Activated T-cell treated with anti-CD3 and anti-CD28 coated beads, Interleukin-2, amount 50 U/mL, for 48 hours (primary cell): Measurements from ENCODE around the gene CACNB2.

Experiments
- DNase-seq, 2 experiments: peaks; one replicate each; pipeline ENCODE4 v3.0.0-alpha.2; 2020

CACNB2 gene

GRCh38 chr10:18473424-18474117, 333.3 kb downstream of the CACNB2 start:
- DNase-seq: no peak

DNA sequence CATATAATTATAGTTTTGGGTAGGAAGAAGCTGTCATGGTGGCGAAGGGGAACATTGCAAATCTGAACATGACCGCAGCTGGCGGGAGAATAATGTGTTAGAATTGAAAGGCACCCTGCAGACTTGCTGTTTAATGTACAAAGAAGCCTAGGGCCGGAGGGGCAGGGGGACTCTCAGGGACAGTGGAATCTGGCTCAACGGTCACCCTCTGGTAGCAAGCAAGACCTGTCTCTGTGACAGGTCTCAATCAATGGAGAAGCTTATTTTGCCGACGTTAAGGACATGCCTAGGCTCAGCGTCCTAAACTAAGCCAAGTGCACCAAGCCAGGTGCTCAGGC, 333.9 kb downstream of the CACNB2 start:
- no peak for DNase-seq

DNA sequence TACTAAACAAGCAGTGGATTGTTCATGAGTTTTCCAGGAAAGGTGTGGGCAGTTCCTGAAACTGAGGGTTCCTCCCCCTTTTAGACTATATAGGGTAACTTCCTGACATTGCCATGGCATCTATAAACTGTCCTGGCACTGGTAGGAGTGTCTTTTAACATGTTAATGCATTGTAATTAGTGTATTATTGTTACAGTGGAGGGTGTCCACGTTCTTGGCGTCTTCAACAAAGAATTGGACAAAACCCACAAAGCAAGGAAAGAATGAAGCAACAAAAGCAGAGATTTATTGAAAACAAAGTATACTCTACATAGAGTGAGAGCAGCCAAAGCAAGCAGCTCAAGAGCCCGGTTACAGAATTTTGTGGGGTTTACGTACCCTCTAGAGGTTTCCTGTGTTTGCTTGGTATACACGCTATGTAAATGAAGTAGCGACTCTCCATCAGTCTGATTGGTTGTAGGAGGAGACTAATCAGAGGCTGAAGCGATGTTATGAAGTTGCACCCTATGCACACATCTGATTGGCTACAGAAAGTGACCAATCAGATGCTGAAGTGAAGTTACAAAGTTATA, 335.9 kb downstream of the CACNB2 start:
- no peak for DNase-seq

DNA sequence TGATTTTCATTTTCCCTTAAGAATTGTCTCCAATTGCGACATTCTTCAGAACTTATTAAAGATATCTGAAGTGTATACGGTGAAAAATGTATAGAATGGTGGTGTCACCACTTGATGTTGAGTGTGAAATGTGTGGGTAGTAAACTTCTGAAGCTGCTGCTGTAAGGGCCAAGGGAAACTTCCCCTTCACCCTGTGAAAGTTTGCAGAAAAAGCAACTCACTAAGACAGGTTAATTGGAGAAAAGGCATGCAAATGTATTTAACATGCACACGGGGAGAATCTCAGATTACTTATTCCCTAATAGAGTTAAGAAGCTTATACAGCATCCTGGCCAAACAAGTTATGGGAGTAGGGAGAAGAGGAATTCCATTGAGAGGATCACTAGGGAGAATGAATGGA, 338.1 kb downstream of the CACNB2 start:
- no peak for DNase-seq

DNA sequence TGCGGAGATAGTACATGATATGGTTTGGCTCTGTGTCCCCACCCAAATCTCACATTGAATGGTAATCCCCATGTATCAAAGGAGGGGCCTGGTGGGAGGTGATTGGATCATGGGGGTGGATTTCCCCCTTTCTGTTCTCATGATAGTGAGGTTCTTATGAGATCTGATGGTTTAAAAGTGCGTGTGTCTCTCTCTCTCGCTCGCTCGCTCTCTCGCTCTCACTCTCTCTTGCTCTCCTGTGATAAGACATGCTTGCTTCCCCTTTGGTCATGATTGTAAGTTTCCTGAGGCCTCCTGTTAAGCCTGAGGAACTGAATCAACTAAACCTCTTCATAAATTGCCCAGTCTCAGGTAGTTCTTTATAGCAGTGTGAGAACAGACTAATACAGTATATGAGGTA, 339.3 kb downstream of the CACNB2 start:
- no peak for DNase-seq

- no peak for DNase-seq
Measured at GRCh38 chr10:18483516-18484186, 343.4 kb downstream of the CACNB2 start.

DNA sequence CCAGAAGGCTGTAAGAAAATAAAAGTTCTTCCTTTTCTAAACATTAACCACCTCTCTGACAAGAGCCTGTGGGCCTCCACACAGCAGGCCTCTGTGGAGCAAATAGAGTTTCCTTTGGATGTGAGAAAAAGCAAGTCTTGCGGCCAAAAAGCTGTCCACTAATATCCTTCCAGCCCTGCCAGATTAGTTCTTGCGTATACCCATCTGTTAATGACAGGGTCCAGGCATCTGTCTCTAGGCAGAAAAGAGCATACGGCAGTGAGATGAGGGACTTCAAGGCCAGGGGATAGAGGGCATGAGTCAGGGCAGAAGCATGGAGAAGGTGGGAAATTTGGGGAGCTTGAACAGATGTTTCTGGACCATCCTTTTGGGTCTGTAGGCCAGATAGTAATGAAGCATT, 346.2 kb downstream of the CACNB2 start:
- DNase-seq: no peak

DNA sequence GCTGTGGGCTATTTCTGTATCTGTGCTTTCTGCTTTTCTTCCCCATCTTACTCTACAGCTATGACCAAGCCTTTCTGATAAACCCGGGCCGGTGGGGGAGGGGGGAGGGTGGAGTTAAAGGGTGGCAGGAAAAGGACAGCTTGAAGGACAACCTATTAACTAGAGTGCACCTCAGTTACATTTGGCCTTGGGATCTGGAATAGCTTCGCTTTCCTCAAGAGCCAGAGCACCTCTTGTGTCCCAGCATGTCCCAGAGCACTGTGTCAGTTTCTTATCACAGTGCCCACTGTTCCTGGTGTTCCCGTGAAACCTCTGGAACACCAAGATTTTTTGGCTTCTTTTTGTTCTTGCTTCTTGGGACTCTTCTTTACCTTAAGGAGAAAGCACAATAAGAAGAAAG, 350.5 kb downstream of the CACNB2 start:
- DNase-seq: no peak

- DNase-seq: no peak
Measured at GRCh38 chr10:18497806-18498369, 357.7 kb downstream of the CACNB2 start.

- DNase-seq: no peak
Measured at GRCh38 chr10:18498998-18499397, 358.8 kb downstream of the CACNB2 start.

DNA sequence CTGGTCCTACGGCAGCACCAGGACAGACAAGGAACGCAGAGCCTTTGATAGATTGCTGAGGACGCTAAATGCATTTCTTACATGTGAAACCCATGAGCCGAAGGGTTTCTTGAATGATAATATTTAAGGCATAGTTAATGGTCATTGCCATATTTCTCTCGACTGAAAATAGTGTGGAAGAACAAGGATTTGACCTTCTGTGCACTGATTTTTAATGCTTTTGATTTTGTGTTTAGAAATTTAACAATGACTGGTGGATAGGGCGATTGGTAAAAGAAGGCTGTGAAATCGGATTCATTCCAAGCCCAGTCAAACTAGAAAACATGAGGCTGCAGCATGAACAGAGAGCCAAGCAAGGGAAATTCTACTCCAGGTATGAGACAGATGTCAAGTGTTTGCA, 360.4 kb downstream of the CACNB2 start:
- no peak for DNase-seq

GRCh38 chr10:18501198-18501597, 361.0 kb downstream of the CACNB2 start:
- DNase-seq: no peak

DNA sequence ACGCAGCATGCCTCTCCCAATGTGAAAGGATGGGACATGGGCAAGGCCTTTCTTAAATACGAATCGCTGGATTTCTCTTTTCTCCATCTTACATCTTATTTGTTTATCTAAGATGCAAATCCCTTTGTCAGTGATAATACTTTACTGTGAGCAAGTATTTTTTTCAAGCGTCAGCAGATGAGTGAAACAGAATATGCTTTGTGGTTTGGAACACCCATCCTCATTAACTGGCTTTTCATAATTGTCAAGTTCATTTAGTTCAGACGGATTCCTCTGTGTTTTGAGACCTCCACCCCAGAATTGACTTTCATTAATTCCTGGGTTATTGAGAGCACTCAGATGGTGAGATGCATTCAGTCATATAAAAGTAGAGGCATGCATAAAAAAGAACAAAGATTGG, 361.4 kb downstream of the CACNB2 start:
- DNase-seq: no peak

GRCh38 chr10:18504161-18504560, 363.9 kb downstream of the CACNB2 start:
- DNase-seq: no peak

DNA sequence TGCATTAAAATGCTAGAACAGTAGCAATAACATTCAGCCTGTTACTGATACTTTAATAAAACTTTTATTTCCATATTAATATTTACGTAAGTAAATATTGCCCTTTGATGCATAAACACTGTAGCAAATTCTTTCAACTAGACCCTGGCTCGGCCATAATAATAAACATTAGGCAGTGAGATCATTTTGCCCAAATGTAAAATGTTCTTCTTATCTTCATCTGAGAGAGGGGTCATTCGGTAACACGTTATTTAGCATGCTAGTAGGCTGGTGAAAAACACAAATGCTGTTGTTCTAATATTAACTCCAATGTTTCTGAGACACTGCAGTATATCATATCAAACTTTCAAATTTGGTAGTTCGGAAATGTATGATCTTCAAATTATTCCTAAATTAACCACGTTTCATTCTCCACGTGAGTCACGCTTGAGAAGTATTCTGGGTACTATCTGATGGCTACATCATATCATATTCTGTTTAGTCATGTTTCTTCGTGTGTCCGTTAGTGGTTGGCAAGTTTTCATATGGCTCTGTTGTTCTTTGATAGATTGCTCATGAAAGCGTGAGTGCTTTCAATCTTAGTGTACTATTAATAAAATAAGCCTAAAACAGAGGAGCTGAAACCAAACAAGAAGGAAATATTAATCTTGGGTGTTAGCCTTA, 365.4 kb downstream of the CACNB2 start:
- DNase-seq: no peak

GRCh38 chr10:18508587-18508986, 368.4 kb downstream of the CACNB2 start:
- no peak for DNase-seq

DNA sequence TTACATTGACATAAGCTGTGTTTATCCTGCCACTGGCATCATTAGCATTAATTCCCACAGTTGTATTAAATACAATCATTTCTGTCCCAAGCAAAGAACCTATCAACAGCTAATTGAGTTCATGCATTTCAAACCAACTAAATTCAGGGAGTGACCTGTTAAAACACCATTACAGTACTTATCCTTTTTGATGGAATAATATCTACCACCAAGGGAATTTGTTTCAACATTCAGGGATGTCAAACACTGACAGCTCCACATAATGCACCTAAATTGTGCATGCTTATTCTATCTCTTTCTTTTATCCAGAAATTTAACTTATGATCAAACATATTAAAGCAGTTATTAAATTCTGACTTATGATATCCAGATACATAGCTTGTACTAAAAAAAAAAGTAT, 374.3 kb downstream of the CACNB2 start:
- DNase-seq: no peak

DNA sequence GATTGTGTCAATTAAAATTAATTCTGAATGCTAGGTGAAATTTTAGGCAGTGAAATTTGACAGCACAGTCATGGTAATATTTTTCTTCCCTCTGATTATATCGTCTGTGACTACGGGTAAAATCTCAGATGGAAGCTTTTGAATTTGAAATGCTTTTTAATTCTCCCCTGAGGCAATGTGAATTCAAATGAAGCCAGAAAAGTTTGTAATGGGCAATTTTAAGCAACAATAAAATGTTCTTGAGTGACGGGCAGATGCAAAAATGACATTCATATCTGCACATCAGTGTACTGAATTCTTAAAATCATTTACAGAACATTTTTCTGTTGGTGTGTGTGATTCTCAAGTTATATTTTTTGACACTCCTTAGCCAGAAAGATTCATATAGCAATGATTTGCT, 376.6 kb downstream of the CACNB2 start:
- no peak for DNase-seq

DNA sequence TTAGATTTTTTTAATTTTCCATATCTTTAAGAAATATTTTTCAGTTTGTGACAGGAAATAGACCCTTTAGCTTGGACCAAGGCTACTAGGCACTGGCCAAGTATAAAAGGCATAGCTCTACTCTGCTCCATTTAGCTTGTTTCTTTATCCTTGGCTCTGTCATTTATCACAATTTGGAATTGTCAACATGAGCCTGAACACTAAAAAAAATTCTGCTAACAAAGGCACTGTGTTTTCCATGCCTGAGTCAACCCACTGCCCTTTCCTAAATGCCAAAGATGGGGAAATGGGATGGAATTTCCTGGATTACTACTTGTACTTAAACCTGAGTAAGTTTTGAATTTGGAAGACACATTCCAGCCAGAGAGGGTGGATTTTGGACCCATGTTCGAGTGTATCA, 382.8 kb downstream of the CACNB2 start:
- no peak for DNase-seq

GRCh38 chr10:18523858-18524257, 383.6 kb downstream of the CACNB2 start:
- DNase-seq: no peak

GRCh38 chr10:18527687-18528086, 387.5 kb downstream of the CACNB2 start:
- no peak for DNase-seq

DNA sequence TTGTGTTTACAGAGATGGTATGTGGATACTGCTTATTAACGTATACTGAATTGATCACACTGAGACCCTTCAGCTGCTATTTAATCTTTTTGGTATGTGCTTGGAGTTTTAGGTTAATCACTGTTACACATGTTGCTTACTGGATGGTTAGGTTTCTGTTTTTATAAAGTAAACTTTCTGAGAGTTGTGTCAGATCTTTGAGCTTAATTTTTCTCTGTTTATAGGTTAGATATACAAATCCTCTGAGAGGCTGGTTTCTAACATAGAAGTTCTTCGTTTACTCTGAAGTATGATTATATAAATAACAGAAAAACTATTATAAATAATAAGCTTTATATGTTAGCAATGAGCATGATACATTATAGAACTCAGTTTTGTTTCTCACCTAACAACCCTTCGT, 388.1 kb downstream of the CACNB2 start:
- DNase-seq: no peak

DNA sequence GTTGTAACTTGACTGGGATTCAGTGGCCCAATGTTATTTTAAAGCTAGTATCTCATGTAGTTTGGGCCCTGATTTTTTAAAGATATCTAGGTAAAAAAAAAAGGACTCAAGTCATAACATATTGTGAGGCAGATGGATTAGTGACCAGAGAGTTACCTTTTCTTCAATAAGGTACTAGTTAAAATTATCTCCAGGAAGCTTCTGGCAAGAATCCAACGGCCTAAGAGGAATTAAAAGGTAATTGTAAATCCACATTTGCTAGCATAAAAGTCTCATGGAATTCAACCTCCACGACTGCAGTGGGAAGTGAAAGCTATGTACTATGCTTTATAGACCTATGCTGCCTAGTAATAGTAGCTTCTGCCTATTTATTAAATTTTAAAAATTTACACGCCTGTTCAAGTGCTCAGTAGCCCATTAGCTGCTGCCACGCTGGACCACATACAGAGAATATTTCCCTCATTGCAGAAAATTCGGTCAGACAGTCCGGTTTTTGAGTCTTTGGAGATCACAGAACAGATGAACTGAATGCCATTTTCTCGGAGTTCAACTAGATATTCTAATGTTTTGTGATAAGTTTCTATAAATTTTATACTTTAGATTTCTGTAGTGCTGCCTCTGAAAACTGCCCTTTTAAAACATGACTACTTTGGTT, 392.8 kb downstream of the CACNB2 start:
- DNase-seq: no peak
